ENCODE results near the gene BACH2.
"Not testable (repeated sequence)": the region's sequence is repeated elsewhere in the genome, so short reads cannot be mapped to it uniquely, and the experiment has no call there.

BACH2 gene

DNA sequence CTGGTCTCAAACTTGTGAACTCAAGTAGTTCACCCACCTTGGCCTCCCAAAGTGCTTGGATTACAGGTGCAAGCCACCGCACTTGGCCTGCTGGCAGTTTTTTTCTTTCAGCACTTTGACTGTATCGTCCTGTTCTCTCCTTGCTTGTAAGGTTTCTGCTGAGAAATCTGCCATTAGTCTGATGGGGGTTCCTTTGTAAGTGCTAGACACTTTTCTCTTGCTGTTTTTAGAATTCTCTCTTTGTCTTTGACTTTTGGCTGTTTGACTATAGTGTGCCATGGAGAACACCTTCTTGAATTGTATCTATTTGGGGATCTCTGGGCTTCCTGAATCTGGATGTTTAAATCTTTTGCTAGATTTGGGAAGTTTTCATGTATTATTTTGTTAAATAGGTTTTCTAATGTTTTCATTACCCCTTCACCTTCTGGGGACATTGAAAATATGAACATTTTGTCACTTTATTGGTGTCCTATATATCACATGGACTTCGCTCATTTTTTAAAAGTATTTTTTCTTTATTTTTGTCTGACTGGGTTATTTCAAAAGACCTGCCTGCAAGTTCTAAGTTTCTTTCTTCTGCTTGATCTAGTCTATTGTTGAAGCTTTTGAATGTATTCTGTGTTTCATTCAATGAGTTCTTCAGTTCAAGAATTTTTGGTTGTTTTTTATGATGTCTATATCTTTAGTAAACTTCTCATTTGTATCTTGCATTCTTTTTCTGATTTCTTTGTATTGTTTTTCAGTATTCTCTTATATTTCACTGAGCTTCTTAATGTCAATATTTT lies 380.3 kb downstream of the BACH2 start:
- TF ChIP-seq, protein P1, sequence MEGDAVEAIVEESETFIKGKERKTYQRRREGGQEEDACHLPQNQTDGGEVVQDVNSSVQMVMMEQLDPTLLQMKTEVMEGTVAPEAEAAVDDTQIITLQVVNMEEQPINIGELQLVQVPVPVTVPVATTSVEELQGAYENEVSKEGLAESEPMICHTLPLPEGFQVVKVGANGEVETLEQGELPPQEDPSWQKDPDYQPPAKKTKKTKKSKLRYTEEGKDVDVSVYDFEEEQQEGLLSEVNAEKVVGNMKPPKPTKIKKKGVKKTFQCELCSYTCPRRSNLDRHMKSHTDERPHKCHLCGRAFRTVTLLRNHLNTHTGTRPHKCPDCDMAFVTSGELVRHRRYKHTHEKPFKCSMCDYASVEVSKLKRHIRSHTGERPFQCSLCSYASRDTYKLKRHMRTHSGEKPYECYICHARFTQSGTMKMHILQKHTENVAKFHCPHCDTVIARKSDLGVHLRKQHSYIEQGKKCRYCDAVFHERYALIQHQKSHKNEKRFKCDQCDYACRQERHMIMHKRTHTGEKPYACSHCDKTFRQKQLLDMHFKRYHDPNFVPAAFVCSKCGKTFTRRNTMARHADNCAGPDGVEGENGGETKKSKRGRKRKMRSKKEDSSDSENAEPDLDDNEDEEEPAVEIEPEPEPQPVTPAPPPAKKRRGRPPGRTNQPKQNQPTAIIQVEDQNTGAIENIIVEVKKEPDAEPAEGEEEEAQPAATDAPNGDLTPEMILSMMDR (IDR thresholded peaks at IDR 0.05; ENCODE audit: low read depth, low read length): no peak
- no peak for DNase-seq (ENCODE audit: extremely low read depth, low read depth)

GRCh38 chr6:89910902-89911240 lies 385.8 kb downstream of the BACH2 start:
- no peak for DNase-seq (ENCODE audit: extremely low read depth, low read depth)
- TF ChIP-seq, protein P1 (IDR thresholded peaks at IDR 0.05; ENCODE audit: low read depth, low read length): no peak

DNA sequence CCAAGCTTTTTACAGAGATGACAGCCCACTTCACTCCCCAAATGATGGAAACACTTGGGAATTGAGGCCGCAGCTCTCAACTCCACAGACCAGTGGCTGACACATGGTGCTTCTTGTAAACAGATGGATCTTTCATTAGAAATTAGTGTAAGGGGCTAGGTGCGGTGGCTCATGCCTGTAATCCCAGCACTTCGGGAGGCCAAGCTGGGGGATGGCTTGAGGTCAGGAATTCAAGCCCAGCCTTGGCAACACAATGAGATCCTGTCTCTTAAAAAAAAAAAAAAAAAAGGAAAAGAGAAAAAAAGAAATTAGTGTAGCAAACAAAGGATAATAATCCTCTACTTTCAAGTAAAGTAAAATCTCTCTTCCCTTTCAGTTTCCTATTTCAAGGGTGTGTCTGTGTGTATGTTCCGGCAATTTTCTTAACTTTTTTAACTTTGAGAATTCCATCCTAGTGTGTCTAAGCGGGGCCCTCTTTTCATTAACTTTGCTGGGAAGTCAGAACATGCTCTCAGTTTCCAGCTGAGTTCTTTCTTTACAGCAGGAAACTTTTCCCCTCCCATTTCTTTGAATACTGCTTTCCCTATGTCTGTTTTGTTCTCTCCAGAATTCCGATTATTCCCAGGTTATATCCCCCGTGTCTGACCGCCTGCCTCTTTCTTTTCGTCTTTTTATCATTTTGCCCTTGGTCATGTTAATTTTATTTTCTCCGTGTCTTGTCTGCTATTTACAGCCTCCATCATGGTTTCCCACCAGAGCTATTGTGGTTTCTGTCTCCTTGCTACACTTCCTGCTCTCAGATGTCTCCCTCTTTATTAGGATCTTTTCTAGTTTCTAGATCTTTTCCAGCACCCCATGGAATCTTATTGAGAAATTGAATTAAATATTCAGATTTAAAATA lies 386.4 kb downstream of the BACH2 start:
- not testable (repeated sequence) for DNase-seq (ENCODE audit: extremely low read depth, low read depth)

DNA sequence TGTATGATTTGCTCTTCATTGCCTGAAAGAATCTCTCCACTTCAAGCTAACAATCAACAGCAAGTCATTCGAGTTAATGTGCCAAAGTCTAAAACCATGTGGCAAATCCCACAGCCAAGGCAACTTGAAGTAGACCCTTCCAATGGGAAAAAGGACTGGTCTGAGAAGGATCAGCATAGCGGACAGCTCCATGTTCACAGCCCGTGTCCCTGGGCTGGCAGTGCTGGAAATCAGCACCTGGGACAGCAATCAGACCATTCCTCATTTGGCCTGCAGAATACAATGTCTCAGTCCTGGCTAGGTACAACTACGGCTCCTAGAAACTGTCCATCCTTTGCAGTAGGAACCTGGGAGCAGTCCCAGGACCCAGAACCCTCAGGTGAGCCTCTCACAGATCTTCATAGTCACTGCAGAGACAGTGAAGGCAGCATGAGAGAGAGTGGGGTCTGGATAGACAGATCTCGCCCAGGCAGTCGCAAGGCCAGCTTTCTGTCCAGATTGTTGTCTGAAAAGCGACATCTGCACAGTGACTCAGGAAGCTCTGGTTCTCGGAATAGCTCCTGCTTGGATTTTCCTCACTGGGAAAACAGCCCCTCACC lies 401.3 kb downstream of the BACH2 start:
- peak; percentile 1 for DNase-seq (ENCODE audit: extremely low read depth, low read depth)
- TF ChIP-seq, protein P1 (IDR thresholded peaks at IDR 0.05; ENCODE audit: low read depth, low read length): no peak

DNA sequence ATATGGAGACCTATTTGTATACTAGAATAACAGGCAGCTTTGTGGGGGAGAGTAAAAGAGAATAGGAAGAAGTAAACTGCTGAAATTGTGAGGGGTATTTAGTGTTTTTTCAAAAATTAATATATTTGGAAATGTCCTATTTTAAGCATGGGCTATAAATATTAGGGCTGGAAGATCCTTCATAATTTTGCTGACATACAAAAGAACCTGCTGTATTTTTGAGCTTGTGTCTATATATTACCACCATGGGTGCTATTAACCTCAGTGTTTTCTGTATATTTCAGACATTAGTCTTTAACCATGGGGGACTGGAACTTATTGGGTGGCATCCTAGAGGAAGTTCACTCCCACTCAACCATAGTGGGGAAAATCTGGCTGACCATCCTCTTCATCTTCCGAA lies 402.5 kb downstream of the BACH2 start, which contains the start of gene GJA10:
GJA10 (plus strand) TSS at position 301 of the 400 bp plus-strand sequence; CDS start at position 301, 0 bp downstream.
- DNase-seq (ENCODE audit: extremely low read depth, low read depth): no peak
- TF ChIP-seq, protein P1 (IDR thresholded peaks at IDR 0.05; ENCODE audit: low read depth, low read length): no peak

GRCh38 chr6:89892577-89892976 lies 404.1 kb downstream of the BACH2 start:
- DNase-seq (ENCODE audit: extremely low read depth, low read depth): not testable (repeated sequence)

DNA sequence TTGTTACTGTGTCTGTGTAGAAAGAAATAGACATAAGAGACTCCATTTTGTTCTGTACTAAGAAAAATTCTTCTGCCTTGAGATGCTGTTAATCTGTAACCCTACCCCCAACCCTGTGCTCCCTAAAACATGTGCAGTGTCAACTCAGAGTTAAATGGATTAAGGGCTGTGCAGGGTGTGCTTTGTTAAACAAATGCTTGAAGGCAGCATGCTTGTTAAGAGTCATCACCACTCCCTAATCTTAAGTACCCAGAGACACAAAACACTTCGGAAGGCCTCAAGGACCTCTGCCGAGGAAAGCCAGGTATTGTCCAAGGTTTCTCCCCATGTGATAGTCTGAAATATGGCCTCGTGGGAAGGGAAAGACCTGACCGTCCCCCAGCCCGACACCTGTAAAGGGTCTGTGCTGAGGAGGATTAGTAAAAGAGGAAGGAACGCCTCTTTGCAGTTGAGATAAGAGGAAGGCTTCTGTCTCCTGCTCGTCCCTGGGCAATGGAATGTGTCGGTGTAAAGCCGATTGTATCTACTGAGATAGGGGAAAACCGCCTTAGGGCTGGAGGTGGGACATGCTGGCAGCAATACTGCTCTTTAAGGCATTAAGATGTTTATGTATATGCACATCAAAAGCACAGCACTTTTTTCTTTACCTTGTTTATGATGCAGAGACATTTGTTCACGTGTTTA lies 405.7 kb downstream of the BACH2 start:
- DNase-seq (ENCODE audit: extremely low read depth, low read depth): not testable (repeated sequence)

DNA sequence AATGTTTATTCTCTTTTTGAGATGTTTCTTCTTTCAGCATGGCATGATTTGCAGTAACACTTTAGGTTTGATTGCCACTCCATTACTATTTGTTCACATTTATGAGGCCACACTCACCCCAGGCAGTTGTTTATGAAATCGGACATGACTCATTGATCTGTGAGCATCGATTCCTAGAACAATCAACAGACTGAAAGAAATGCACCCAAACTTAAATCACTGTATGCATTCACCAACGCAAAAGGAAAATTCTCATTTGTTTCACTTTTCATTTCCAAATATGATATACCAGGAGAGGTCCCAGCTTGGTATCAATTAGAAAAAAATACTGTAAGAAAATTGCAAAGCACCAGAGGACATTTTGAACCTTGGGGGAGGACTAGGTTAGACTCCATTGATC lies 407.8 kb downstream of the BACH2 start:
- DNase-seq (ENCODE audit: extremely low read depth, low read depth): no peak
- TF ChIP-seq, protein P1 (IDR thresholded peaks at IDR 0.05; ENCODE audit: low read depth, low read length): no peak
